ENCODE measurements around the gene RAB42. TPM values are rescaled to one million over a fixed set of nuclear protein-coding genes. Genes with fewer than 3 reads are reported as not detected.

Gene RAB42
- total RNA-seq = 1 to 10 TPM in 1 of 2 experiments, under 1 TPM in 1; 0.38 to 1.3 TPM
- polyA plus RNA-seq = not detected

GRCh38 chr1:28591708-28592320 is at the start of gene RAB42:
RAB42 (plus strand) TSS chr1:28592265; CDS start chr1:28592512, 247 bp downstream.
- Histone ChIP-seq H3K4me1 (ENCODE audit: insufficient read depth, low read length) (peaks cover 4% of the 10 kb centered on the region), H3K27me3 (ENCODE audit: insufficient read depth, low read length) (peaks cover 4% of the 10 kb centered on the region), H3K36me3 (ENCODE audit: insufficient read depth, low read length) (no peaks in the 10 kb centered on the region), H3K4me3 (ENCODE audit: low read length in 2 of 2) (peak within 1 kb of the TSS in 1 of 2 donors; percentile 19), H3K9me3 (ENCODE audit: control insufficient read depth in 1 of 2, low read length in 2 of 2) (no peaks in the 10 kb centered on the region), H3K27ac (ENCODE audit: low read depth, low read length) (no peak within 1 kb of the TSS)
- POLR2A ChIA-PET (ENCODE audit: partially characterized antibody) = interaction anchor here (0.6 to 3.9 kb wide), 2 partner anchors 11 to 18 kb away, joined by 3 to 42 read pairs; no protein-coding TSS in a partner anchor
- peak within 1 kb of the TSS; percentile 76 to 89 (median 82) for H3K4me3 Mint-ChIP-seq
- peaks cover 0 to 13% (median 4%) of the 10 kb centered on the region in 4 donors for H3K4me1 Mint-ChIP-seq
- H3K27me3 Mint-ChIP-seq = peaks cover 3 to 4% of the 10 kb centered on the region in 2 donors
- CTCF ChIA-PET (ENCODE audit: partially characterized antibody) = no interaction called here
- intact Hi-C loops (cut with micrococcal nuclease) = no loop called here
- DNase-seq = peak in 1 of 5 donors; percentile 12
- no peaks in the 10 kb centered on the region for H3K36me3 Mint-ChIP-seq
- H3K9me3 Mint-ChIP-seq = peaks cover 0 to 2% (median 0%) of the 10 kb centered on the region in 8 donors
- peak within 1 kb of the TSS in 3 of 7 donors; percentile 47 to 78 (median 57) for H3K27ac Mint-ChIP-seq

DNA sequence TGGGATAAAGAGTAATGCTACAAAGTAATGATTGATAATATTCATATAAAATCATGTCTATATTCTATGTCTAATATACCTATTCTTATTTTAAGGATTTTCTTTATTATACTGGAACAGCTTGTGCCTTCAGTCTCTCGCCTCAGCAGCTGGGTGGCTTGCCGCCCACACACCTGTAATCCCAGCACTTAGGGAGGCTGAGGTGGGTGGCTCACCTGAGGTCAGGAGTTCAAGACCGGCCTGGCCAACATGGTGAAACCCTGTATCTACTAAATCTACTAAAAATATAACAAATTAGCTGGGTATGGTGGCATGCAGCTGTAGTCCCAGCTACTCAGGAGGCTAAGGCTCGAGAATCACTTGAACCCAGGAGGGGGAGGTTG is 46.8 kb upstream of the RAB42 start:
- H3K4me1 Mint-ChIP-seq = no peaks in the 10 kb centered on the region
- ChIA-PET CTCF (ENCODE audit: partially characterized antibody) (interaction anchor here (1.4 kb wide), 1 partner anchor 58 kb away, joined by 3 read pairs; no protein-coding TSS in a partner anchor), POLR2A (ENCODE audit: partially characterized antibody) (interaction anchor here (1.0 kb wide), 1 partner anchor 36 kb away, joined by 4 read pairs; no protein-coding TSS in a partner anchor)
- H3K27me3 Mint-ChIP-seq = no peaks in the 10 kb centered on the region
- DNase-seq = no peak
- H3K4me3 Mint-ChIP-seq = no peak overlapping the region
- H3K36me3 Mint-ChIP-seq = no peaks in the 10 kb centered on the region
- H3K9me3 ChIP-seq (ENCODE audit: control insufficient read depth in 1 of 2, low read length in 2 of 2) = no peaks in the 10 kb centered on the region
- no peaks in the 10 kb centered on the region for H3K27me3 ChIP-seq (ENCODE audit: insufficient read depth, low read length)
- intact Hi-C loops (cut with micrococcal nuclease) = no loop called here
- H3K36me3 ChIP-seq (ENCODE audit: insufficient read depth, low read length) = no peaks in the 10 kb centered on the region
- H3K4me3 ChIP-seq (ENCODE audit: low read length in 2 of 2) = no peak overlapping the region
- no peaks in the 10 kb centered on the region for H3K9me3 Mint-ChIP-seq
- no peaks in the 10 kb centered on the region for H3K4me1 ChIP-seq (ENCODE audit: insufficient read depth, low read length)
- no peak overlapping the region for H3K27ac ChIP-seq (ENCODE audit: low read depth, low read length)
- no peak overlapping the region for H3K27ac Mint-ChIP-seq

DNA sequence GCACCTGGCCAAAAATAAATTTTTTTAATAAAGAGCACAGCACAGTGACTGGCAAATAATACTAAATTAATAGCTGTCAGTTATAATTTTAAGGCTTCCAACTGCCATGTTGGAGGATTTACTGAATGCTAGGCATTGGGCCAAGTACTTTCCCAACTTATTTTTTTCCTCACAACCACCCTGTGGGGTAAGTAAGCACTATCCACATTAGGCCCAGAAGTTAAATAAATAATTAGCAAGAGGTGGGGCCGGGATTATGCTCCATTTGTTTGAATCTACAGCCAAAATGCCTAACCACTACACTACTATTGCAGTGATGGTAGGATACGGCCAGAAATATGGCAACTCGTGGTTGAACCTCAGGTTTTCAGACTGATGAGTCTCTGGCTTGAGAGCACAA is 43.7 kb upstream of the RAB42 start:
- peaks cover 8% of the 10 kb centered on the region for H3K4me1 ChIP-seq (ENCODE audit: insufficient read depth, low read length)
- Mint-ChIP-seq H3K9me3 (peaks cover 0 to 2% (median 0%) of the 10 kb centered on the region in 8 donors), H3K4me1 (peaks cover 2 to 16% (median 10%) of the 10 kb centered on the region in 4 donors), H3K27me3 (no peaks in the 10 kb centered on the region), H3K36me3 (peaks cover 0 to 9% of the 10 kb centered on the region in 2 donors), H3K27ac (no peak overlapping the region), H3K4me3 (no peak overlapping the region)
- no peaks in the 10 kb centered on the region for H3K27me3 ChIP-seq (ENCODE audit: insufficient read depth, low read length)
- no peaks in the 10 kb centered on the region for H3K9me3 ChIP-seq (ENCODE audit: control insufficient read depth in 1 of 2, low read length in 2 of 2)
- ChIA-PET CTCF (ENCODE audit: partially characterized antibody) (interaction anchor here (1.4 kb wide), 1 partner anchor 33 kb away, joined by 4 read pairs; no protein-coding TSS in a partner anchor), POLR2A (ENCODE audit: partially characterized antibody) (no interaction called here)
- intact Hi-C loops (cut with micrococcal nuclease) = no loop called here
- no peaks in the 10 kb centered on the region for H3K36me3 ChIP-seq (ENCODE audit: insufficient read depth, low read length)
- no peak overlapping the region for H3K27ac ChIP-seq (ENCODE audit: low read depth, low read length)
- no peak for DNase-seq
- H3K4me3 ChIP-seq (ENCODE audit: low read length in 2 of 2) = no peak overlapping the region

DNA sequence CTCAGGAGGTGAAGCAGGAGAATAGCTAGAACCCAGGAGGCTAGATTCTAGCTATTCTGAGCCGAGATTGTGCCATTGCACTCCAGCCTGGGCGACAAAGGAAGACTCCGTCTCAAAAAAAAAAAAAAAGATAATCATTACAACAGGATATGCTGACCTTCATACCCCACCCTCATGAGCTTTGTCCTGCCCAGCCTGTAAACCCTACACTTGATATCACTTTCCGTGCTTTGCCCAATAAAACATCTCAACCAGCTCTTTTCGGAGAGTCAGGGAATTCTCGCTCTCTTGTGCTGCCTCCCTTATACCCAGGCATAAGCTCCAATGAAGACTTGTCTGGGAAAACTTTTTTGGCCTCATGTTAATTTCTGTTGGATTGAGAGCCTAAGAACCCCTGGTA is 40.7 kb upstream of the RAB42 start:
- Histone ChIP-seq H3K4me3 (ENCODE audit: low read length in 2 of 2) (no peak overlapping the region), H3K4me1 (ENCODE audit: insufficient read depth, low read length) (peaks cover 21% of the 10 kb centered on the region), H3K27me3 (ENCODE audit: insufficient read depth, low read length) (no peaks in the 10 kb centered on the region), H3K27ac (ENCODE audit: low read depth, low read length) (no peak overlapping the region), H3K36me3 (ENCODE audit: insufficient read depth, low read length) (no peaks in the 10 kb centered on the region), H3K9me3 (ENCODE audit: control insufficient read depth in 1 of 2, low read length in 2 of 2) (no peaks in the 10 kb centered on the region)
- ChIA-PET CTCF (ENCODE audit: partially characterized antibody) (interaction anchor here (0.7 to 2.3 kb wide), 4 partner anchors 30 to 514 kb away, joined by 3 to 12 read pairs (median 4); partner anchors contain the start of gene YTHDF2), POLR2A (ENCODE audit: partially characterized antibody) (interaction anchor here (0.5 to 7.8 kb wide), 5 partner anchors 28 to 1803 kb away, joined by 3 to 199 read pairs (median 22); partner anchors contain the start of gene RCC1)
- Mint-ChIP-seq H3K4me3 (peak overlapping the region in 4 of 8 donors; percentile 4 to 99 (median 44)), H3K4me1 (peaks cover 11 to 35% (median 19%) of the 10 kb centered on the region in 4 donors), H3K27me3 (no peaks in the 10 kb centered on the region), H3K36me3 (peaks cover 6 to 18% of the 10 kb centered on the region in 2 donors), H3K27ac (peak overlapping the region in 3 of 7 donors; percentile 18 to 99 (median 99)), H3K9me3 (peaks cover 0 to 2% (median 0%) of the 10 kb centered on the region in 8 donors)
- no peak for DNase-seq
- intact Hi-C loops (cut with micrococcal nuclease) = no loop called here

GRCh38 chr1:28552758-28553663 is 39.1 kb upstream of the RAB42 start, which contains the start of gene TRNAU1AP:
TRNAU1AP (plus strand) TSS chr1:28553085; CDS start chr1:28553111, 26 bp downstream.
- H3K27ac Mint-ChIP-seq = peak within 1 kb of the TSS; percentile 96 to 99 (median 98)

GRCh38 chr1:28560886-28561285 is 31.2 kb upstream of the RAB42 start:
- no peaks in the 10 kb centered on the region for H3K9me3 Mint-ChIP-seq
- H3K27me3 Mint-ChIP-seq = no peaks in the 10 kb centered on the region
- H3K4me1 ChIP-seq (ENCODE audit: insufficient read depth, low read length) = no peaks in the 10 kb centered on the region
- DNase-seq = no peak
- no peaks in the 10 kb centered on the region for H3K9me3 ChIP-seq (ENCODE audit: control insufficient read depth in 1 of 2, low read length in 2 of 2)
- intact Hi-C loops (cut with micrococcal nuclease) = no loop called here
- H3K36me3 ChIP-seq (ENCODE audit: insufficient read depth, low read length) = peaks cover 45% of the 10 kb centered on the region
- H3K27me3 ChIP-seq (ENCODE audit: insufficient read depth, low read length) = no peaks in the 10 kb centered on the region
- no peak overlapping the region for H3K27ac Mint-ChIP-seq
- CTCF ChIA-PET (ENCODE audit: partially characterized antibody) = interaction anchor here (1.5 kb wide), 1 partner anchor 19 kb away, joined by 3 read pairs; no protein-coding TSS in a partner anchor
- H3K4me1 Mint-ChIP-seq = peaks cover 0 to 8% (median 0%) of the 10 kb centered on the region in 4 donors
- no peak overlapping the region for H3K4me3 ChIP-seq (ENCODE audit: low read length in 2 of 2)
- POLR2A ChIA-PET (ENCODE audit: partially characterized antibody) = interaction anchor here (10.4 kb wide), 1 partner anchor 19 kb away, joined by 80 read pairs; no protein-coding TSS in a partner anchor
- peaks cover 17 to 52% of the 10 kb centered on the region in 2 donors for H3K36me3 Mint-ChIP-seq
- no peak overlapping the region for H3K27ac ChIP-seq (ENCODE audit: low read depth, low read length)
- no peak overlapping the region for H3K4me3 Mint-ChIP-seq

More at GRCh38 chr1:28552758-28553663, 39.1 kb upstream of the RAB42 start, which contains the start of gene TRNAU1AP:
- Histone ChIP-seq H3K4me1 (ENCODE audit: insufficient read depth, low read length) (peaks cover 21% of the 10 kb centered on the region), H3K36me3 (ENCODE audit: insufficient read depth, low read length) (no peaks in the 10 kb centered on the region), H3K27me3 (ENCODE audit: insufficient read depth, low read length) (no peaks in the 10 kb centered on the region), H3K4me3 (ENCODE audit: low read length in 2 of 2) (peak within 1 kb of the TSS; percentile 89 to 96), H3K27ac (ENCODE audit: low read depth, low read length) (peak within 1 kb of the TSS; percentile 80), H3K9me3 (ENCODE audit: control insufficient read depth in 1 of 2, low read length in 2 of 2) (no peaks in the 10 kb centered on the region)
- peak; percentile 96 to 98 (median 97) for DNase-seq
- ChIA-PET CTCF (ENCODE audit: partially characterized antibody) (interaction anchor here (0.7 to 2.5 kb wide), 3 partner anchors 28 to 193 kb away, joined by 3 to 23 read pairs (median 6); partner anchors contain the start of gene GMEB1), POLR2A (ENCODE audit: partially characterized antibody) (interaction anchor here (0.6 to 7.8 kb wide), 18 partner anchors 11 to 306 kb away, joined by 3 to 199 read pairs (median 4); partner anchors contain the start of genes GMEB1, MED18, RCC1 and RNU11)
- peaks cover 6 to 21% of the 10 kb centered on the region in 2 donors for H3K36me3 Mint-ChIP-seq
- intact Hi-C loops (cut with micrococcal nuclease) = loop anchor here (1.0 to 2.0 kb wide), 7 partner anchors 28 to 306 kb away; partner anchors contain the start of genes GMEB1, RCC1, RNU11 and YTHDF2
- H3K4me3 Mint-ChIP-seq = peak within 1 kb of the TSS; percentile 98 to 100 (median 99)
- peaks cover 0 to 2% (median 0%) of the 10 kb centered on the region in 8 donors for H3K9me3 Mint-ChIP-seq
- peaks cover 11 to 35% (median 19%) of the 10 kb centered on the region in 4 donors for H3K4me1 Mint-ChIP-seq
- no peaks in the 10 kb centered on the region for H3K27me3 Mint-ChIP-seq
